Raji (cell line): ENCODE measurements around the gene DOK3.

Experiments
- POLR2A ChIP-seq: IDR thresholded peaks from 2 replicates; pipeline ENCODE4 v1.6.1; 2011; ENCODE audit warnings: low read depth, low read length, control low read depth; ENCODE audit not compliant: insufficient read depth

DOK3 gene

GRCh38 chr5:177452688-177453638 lies 56.7 kb downstream of the DOK3 start:
- TF ChIP-seq POLR2A = no peak
